Measurements from ENCODE around the gene F2R. TPM values are rescaled to one million over a fixed set of nuclear protein-coding genes. Genes with fewer than 3 reads are reported as not detected.

The F2R gene
- polyA plus RNA-seq, 1 donor (not counting 4 experiments of a cell fraction or from before 2014, with no cell fraction given), result 56.8 TPM

DNA sequence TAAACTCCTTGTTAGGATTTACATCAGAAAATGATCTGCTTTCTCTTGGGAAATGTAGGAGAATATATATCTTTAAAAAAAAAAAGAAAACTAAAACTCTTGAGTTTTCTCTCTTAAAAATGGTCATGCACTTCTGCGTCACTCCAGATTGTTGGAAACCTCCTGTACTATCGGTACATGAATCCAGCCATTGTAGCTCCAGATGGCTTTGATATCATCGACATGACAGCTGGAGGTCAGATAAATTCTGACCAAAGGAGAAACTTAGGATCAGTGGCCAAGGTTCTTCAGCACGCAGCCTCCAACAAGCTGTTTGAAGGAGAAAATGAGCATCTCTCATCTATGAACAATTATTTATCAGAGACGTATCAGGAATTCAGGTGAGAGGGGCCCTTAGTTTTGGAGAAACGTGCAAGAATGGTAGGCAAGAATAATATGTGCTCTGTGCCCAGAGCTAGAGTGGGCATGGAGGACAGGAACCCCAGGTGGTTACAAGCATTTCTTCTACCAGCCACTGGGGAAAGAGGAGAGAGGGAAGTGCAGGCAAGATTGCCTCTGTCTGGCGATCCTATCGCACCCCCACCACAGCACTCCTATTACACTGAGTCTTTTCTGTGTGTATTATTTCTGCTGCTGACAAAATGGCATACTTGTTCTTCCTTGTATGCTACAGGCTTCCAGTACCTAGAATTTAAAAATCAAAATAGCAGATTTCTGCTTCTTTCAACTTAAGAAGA, 41.4 kb upstream of the F2R start:
- DNase-seq (ENCODE audit: low read depth, low spot score) (no peak), FAIRE-seq (no peak)
- Histone ChIP-seq H3K27me3 (ENCODE audit: control insufficient read depth, extremely low read depth, insufficient read depth, low read length) (no peaks in the 10 kb centered on the region), H3K4me3 (ENCODE audit: control insufficient read depth in 2 of 3, extremely low read depth in 1 of 3, insufficient read depth in 2 of 3, low read depth in 1 of 3, low read length in 3 of 3) (no peak overlapping the region), H4K20me1 (ENCODE audit: control insufficient read depth, extremely low read depth, insufficient read depth, low read length) (no peaks in the 10 kb centered on the region), H3K27ac (ENCODE audit: control insufficient read depth, insufficient read depth, low read length) (no peak overlapping the region), H3K9me3 (ENCODE audit: control insufficient read depth, low read depth, low read length) (no peaks in the 10 kb centered on the region), H3K79me2 (ENCODE audit: control insufficient read depth, insufficient read depth, low read length) (no peaks in the 10 kb centered on the region), H2AFZ (ENCODE audit: control insufficient read depth, low read length) (no peak overlapping the region), H3K9me1 (ENCODE audit: control insufficient read depth, extremely low read depth, insufficient read depth, low read length) (no peaks in the 10 kb centered on the region), H3K36me3 (ENCODE audit: control insufficient read depth in 2 of 2, extremely low read depth in 1 of 2, insufficient read depth in 2 of 2, low read length in 2 of 2) (no peaks in the 10 kb centered on the region), H3K9ac (ENCODE audit: control insufficient read depth, extremely low read depth, insufficient read depth, low read length) (no peak overlapping the region), H3K4me2 (ENCODE audit: control insufficient read depth, extremely low read depth, insufficient read depth, low read depth, low read length) (no peak overlapping the region), H3K4me1 (ENCODE audit: control insufficient read depth, extremely low read depth, insufficient read depth, low read length) (peaks cover under 1% of the 10 kb centered on the region)
- TF ChIP-seq, protein P1, sequence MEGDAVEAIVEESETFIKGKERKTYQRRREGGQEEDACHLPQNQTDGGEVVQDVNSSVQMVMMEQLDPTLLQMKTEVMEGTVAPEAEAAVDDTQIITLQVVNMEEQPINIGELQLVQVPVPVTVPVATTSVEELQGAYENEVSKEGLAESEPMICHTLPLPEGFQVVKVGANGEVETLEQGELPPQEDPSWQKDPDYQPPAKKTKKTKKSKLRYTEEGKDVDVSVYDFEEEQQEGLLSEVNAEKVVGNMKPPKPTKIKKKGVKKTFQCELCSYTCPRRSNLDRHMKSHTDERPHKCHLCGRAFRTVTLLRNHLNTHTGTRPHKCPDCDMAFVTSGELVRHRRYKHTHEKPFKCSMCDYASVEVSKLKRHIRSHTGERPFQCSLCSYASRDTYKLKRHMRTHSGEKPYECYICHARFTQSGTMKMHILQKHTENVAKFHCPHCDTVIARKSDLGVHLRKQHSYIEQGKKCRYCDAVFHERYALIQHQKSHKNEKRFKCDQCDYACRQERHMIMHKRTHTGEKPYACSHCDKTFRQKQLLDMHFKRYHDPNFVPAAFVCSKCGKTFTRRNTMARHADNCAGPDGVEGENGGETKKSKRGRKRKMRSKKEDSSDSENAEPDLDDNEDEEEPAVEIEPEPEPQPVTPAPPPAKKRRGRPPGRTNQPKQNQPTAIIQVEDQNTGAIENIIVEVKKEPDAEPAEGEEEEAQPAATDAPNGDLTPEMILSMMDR (optimal IDR thresholded peaks at IDR 0.05 in 1 of 3, IDR thresholded peaks at IDR 0.05 in 1 of 3, conservative IDR thresholded peaks at IDR 0.05 in 1 of 3; ENCODE audit: extremely low read depth in 1 of 3, insufficient read depth in 2 of 3, low read length in 3 of 3), result no peak
- no peak for TF ChIP-seq EZH2 (IDR thresholded peaks at IDR 0.05; ENCODE audit: low read length)
- dilution Hi-C loops (cut with MboI; ENCODE audit: extremely low pct_ligation_motif_present, low sequenced_read_pairs), result no loop called here

DNA sequence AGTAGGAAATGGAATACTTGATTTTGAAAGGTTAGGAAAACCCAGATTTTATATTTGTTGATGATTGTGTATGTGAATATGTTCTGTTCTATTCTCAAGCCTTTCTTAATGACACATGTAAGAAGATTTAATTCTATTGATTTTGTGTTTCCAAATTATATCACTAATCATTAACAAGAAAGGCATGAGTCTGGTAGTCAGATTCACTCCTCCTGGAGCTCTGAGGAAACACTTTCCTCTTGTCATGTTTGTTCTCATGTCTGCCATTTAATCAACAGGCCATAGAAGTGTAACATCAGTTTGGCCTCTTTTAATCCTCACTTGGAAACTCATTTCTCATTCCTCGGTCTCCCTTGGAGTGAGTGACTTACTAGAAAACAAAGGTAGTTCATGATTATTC, 40.6 kb upstream of the F2R start:
- Histone ChIP-seq H3K9ac (ENCODE audit: control insufficient read depth, extremely low read depth, insufficient read depth, low read length) (no peak overlapping the region), H3K4me1 (ENCODE audit: control insufficient read depth, extremely low read depth, insufficient read depth, low read length) (no peaks in the 10 kb centered on the region), H3K79me2 (ENCODE audit: control insufficient read depth, insufficient read depth, low read length) (no peaks in the 10 kb centered on the region), H4K20me1 (ENCODE audit: control insufficient read depth, extremely low read depth, insufficient read depth, low read length) (no peaks in the 10 kb centered on the region), H3K4me3 (ENCODE audit: control insufficient read depth in 2 of 3, extremely low read depth in 1 of 3, insufficient read depth in 2 of 3, low read depth in 1 of 3, low read length in 3 of 3) (no peak overlapping the region), H3K27me3 (ENCODE audit: control insufficient read depth, extremely low read depth, insufficient read depth, low read length) (no peaks in the 10 kb centered on the region), H2AFZ (ENCODE audit: control insufficient read depth, low read length) (no peak overlapping the region), H3K9me1 (ENCODE audit: control insufficient read depth, extremely low read depth, insufficient read depth, low read length) (no peaks in the 10 kb centered on the region), H3K27ac (ENCODE audit: control insufficient read depth, insufficient read depth, low read length) (no peak overlapping the region), H3K36me3 (ENCODE audit: control insufficient read depth in 2 of 2, extremely low read depth in 1 of 2, insufficient read depth in 2 of 2, low read length in 2 of 2) (no peaks in the 10 kb centered on the region), H3K9me3 (ENCODE audit: control insufficient read depth, low read depth, low read length) (no peaks in the 10 kb centered on the region), H3K4me2 (ENCODE audit: control insufficient read depth, extremely low read depth, insufficient read depth, low read depth, low read length) (no peak overlapping the region)
- DNase-seq (ENCODE audit: low read depth, low spot score) (no peak), FAIRE-seq (no peak)
- dilution Hi-C loops (cut with MboI; ENCODE audit: extremely low pct_ligation_motif_present, low sequenced_read_pairs), result no loop called here
- TF ChIP-seq EZH2 (IDR thresholded peaks at IDR 0.05; ENCODE audit: low read length), result no peak
- TF ChIP-seq, protein P1 (optimal IDR thresholded peaks at IDR 0.05 in 1 of 3, IDR thresholded peaks at IDR 0.05 in 1 of 3, conservative IDR thresholded peaks at IDR 0.05 in 1 of 3; ENCODE audit: extremely low read depth in 1 of 3, insufficient read depth in 2 of 3, low read length in 3 of 3), result no peak

Data from keratinocyte (primary cell).